SHP77 (cell line): Measurements from ENCODE around the gene CMA1.
A peak's percentile ranks its signal among the peaks of the same experiment; 100 is the strongest.
"Not testable (repeated sequence)": the region's sequence is repeated elsewhere in the genome, so short reads cannot be mapped to it uniquely, and the experiment has no call there.

Source experiments
- DNase-seq, 2 experiments: peaks; one replicate each; lab custom pipeline; 2025; lab: John Stamatoyannopoulos, UW

Gene CMA1

GRCh38 chr14:24508155-24508840 is at the start of gene CMA1:
CMA1 (minus strand) TSS chr14:24508265; CDS start chr14:24508235, 30 bp downstream.
- DNase-seq = no peak

- no peak for DNase-seq
These were observed 48.7 kb upstream of the CMA1 start for GRCh38 chr14:24556756-24557155.

- DNase-seq = not testable (repeated sequence)
These were observed 41.0 kb upstream of the CMA1 start for GRCh38 chr14:24549064-24549463.

- DNase-seq = no peak
These were observed 34.4 kb upstream of the CMA1 start for GRCh38 chr14:24542346-24542936.

- no peak for DNase-seq
These were observed 27.7 kb upstream of the CMA1 start for GRCh38 chr14:24535737-24536136.

GRCh38 chr14:24534286-24534685 is 26.2 kb upstream of the CMA1 start:
- DNase-seq = no peak

GRCh38 chr14:24525877-24526620 is 18.0 kb upstream of the CMA1 start:
- DNase-seq = peak in 1 of 2 experiments; percentile 2

GRCh38 chr14:24518851-24519250 is 10.8 kb upstream of the CMA1 start:
- DNase-seq = no peak

DNA sequence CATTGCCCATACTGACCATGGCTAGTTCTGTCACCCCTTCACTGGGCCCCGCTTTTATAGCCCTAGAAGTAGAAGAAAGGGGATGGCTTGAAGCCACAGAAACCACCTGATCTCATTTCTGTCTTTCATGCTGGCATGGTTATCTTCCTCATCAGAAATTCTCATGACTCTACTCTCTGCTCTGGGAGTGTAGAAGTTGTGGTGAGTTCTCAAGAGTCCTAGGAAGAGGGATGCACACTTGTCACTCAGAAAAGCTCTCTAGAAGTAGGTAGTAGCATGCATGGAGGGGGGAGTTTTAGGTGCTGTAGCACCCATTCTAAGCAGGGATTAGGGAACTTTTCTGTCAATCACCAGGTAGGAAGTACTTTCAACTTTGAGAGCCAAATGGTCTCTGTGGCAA is 6.1 kb upstream of the CMA1 start:
- DNase-seq = no peak

- DNase-seq = no peak
These were observed 4.9 kb upstream of the CMA1 start for GRCh38 chr14:24513009-24513408.

- DNase-seq = no peak
These were observed 1.6 kb downstream of the CMA1 start for GRCh38 chr14:24506443-24506842.

GRCh38 chr14:24504425-24504950 is 3.6 kb downstream of the CMA1 start:
- DNase-seq = no peak

DNA sequence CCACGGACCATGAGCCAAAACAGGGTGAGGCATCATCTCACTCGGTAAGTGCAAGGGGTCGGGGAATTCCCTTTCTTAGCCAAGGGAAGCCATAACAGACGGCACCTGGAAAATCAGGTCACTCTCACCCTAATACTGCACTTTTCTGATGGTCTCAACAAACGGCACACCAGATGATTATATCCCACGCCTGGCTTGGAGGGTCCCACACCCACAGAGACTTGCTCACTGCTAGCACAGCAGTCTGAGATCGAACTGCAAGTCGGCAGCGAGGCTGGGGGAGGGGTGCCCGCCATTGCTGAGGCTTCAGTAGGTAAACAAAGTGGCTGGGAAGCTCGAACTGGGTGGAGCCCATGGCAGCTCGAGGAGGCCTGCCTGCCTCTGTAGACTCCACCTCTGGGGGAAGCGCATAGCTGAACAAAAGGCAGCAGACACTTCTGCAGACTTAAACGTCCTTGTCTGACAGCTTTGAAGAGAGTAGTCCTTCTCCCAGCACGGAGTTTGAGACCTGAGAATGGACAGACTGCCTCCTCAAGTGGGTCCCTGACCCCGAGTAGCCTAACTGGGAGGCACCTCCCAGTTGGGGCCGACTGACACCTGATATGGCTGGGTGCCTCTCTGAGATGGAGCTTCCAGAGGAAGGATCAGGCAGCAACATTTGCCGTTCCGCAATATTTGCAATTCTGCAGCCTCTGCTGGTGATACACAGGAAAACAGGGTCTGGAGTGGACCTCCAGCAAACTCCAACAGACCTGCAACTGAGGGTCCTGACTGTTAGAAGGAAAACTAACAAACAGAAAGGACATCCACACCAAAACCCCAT is 16.3 kb downstream of the CMA1 start:
- DNase-seq = peak; percentile 16 to 36

DNA sequence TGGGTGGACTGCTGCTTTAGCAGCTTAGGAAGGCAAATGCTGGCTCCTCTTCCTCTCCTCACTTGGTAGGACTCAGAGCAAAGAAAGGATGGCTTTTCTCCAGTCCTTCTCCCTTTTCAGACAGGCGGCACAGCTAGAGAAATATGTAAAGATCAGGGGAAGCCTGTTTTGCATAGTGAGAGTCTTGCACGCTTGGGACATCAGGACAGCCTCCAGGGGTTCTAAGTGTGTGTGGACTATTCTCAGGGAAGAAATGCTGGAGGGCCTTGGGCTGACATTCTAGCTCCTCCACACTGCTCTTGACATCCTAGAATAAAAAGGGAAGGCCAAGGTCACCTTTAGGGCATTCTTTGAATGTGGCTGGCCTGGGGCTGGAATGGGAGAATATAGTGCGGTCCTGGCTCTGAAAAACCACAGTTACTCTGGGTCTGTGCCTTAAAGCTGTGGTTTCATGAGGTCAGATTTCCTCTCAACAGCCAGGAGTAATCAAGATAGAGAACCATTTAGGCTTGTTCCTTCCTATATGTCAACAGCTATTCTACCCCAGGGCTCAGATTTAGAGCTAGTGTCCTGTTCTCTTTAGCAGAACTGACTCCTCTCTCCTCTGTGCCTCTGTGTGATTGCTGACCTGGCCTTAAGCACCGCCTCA is 24.3 kb downstream of the CMA1 start:
- DNase-seq = no peak

GRCh38 chr14:24482699-24483303 is 25.3 kb downstream of the CMA1 start:
- not testable (repeated sequence) for DNase-seq

DNA sequence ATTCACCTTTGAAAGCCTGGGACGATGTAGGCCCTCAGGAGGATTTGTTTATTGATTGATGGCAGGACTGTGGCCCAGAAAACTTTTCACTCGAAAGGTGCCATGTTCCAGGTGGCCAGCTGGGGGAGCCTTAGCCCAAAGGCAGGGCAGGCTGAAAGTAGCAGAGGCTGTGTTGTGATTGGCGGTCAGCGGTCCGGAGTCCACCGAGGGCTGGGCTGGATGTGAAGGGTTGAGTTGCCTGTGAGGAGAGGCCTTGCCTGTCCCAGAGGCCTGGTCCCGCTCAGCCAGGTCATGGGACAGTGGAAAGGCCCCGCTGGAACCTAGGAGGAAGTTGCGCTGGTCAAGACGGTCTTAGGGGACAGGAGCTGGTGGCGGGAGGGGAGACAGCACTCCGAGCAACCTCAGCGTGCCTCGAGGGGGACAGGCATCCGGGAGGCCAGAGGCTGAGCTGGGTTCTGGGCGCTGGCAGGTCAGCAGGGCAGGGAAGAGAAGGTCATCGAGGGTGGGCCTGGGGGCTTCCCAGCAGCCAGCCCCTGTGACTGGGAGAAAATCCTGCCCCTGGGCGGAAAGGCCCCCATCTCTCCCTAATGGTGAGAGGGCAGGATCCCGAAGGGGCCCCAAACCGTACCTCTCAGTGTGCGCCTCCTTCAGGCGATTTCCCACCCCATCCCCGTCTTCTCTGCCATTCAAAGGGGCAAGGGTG is 26.3 kb downstream of the CMA1 start:
- DNase-seq = peak; percentile 51 to 62

DNA sequence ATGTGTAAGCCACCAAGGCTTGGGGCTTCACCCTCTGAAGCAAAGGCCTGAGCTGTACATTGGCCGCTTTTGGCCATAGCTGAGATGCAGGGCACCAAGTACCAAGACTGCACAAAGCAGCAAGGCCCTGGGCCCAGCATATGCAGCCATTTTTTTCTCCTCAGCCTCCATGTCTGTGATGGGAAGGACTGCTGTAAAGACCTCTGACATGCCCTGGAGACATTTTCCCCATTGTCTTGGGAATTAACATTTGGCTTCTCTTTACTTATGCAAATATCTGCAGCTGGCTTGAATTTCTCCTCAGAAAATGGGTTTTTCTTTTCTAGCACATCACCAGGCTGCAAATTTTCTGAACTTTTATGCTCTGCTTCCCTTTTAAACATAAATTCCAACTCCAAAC is 28.1 kb downstream of the CMA1 start:
- not testable (repeated sequence) for DNase-seq

- no peak for DNase-seq
These were observed 32.8 kb downstream of the CMA1 start for GRCh38 chr14:24475261-24475660.

DNA sequence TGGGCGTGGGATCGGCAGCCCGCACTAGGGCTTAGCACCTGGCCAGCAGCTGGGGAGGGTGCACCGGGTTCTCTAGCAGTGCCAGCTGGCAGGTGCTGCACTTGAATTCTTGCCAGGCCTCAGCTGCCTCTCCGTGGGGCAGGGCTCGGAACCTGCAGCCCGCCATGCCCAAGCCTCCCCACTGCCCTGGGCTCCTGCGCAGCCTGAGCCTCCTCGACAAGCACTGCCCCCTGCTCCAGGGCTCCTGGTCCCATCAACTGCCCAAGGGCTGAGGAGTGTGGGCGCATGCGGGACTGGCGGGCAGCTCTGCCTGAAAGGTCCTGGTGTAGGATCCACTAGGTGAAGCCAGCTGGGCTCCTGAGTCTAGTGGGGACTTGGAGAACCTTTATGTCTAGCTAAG is 34.9 kb downstream of the CMA1 start:
- no peak for DNase-seq

GRCh38 chr14:24470450-24470849 is 37.6 kb downstream of the CMA1 start:
- not testable (repeated sequence) for DNase-seq
